Fibroblast of skin of right biceps (primary cell): Measurements from ENCODE around the gene CCDC88B.
"Not testable (repeated sequence)": the region's sequence is repeated elsewhere in the genome, so short reads cannot be mapped to it uniquely, and the experiment has no call there.

Experiments
- DNase-seq: peaks from one replicate; pipeline ENCODE4 v3.0.0-alpha.2; 2013

CCDC88B gene

GRCh38 chr11:64305691-64306562 is 34.1 kb upstream of the CCDC88B start:
- DNase-seq, result peak; percentile 58

DNA sequence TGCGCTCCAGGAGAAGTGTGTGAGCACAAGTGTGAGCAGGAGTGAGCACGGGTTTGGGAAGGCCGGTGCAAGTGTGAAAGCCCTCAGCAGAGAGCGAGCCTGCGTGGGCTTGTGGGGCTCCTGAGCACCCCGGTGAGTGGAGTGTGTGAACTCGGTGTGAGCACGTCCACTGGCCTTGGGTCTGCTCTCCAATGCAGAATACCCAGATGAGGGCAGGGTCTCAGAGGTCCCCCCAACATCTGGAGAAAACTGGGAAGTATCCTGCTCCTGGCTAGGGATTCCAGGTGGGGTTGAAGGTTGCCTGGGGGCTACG is 33.5 kb upstream of the CCDC88B start:
- DNase-seq, result no peak

DNA sequence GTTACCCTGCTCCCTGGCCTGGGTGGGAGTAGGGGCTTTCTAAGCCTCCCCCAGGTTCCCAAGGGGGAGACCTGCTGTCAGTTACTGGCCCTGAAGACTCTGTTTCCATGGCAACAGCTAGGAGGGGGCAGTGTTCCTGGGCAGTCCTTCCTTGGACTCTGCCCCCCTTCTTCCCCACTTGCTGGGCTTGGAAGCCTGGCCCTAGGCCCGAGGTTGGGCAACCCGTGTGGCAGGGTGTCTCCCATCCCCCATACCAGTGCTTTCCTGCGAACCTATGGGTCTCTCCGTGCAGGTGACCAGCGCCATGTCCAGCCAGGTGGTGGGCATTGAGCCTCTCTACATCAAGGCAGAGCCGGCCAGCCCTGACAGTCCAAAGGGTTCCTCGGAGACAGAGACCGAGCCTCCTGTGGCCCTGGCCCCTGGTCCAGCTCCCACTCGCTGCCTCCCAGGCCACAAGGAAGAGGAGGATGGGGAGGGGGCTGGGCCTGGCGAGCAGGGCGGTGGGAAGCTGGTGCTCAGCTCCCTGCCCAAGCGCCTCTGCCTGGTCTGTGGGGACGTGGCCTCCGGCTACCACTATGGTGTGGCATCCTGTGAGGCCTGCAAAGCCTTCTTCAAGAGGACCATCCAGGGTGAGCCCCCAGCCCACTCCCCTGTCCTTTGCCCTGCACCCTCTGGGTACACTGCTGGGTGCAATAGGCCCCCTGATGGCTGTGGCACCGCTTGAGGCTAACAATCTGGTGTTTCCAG is 33.0 kb upstream of the CCDC88B start:
- DNase-seq, result no peak

DNA sequence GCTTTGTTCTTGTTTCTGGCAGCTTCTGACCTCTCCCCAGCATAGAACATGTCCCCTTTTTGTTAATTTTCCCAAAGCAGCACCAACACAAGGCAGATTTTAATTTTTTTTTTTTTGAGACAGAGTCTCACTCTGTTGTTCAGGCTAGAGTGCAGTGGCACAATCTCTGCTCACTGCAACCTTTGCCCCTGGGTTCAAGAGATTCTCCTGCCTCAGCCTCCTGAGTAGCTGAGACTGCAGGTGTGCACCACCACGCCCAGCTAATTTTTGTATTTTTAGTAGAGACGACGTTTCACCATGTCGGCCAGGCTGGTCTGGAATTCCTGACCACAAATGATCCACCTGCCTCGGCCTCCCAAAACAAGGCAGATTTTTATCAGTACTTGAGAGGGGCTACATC is 32.2 kb upstream of the CCDC88B start:
- not testable (repeated sequence) for DNase-seq

GRCh38 chr11:64312947-64313346 is 27.1 kb upstream of the CCDC88B start:
- no peak for DNase-seq

DNA sequence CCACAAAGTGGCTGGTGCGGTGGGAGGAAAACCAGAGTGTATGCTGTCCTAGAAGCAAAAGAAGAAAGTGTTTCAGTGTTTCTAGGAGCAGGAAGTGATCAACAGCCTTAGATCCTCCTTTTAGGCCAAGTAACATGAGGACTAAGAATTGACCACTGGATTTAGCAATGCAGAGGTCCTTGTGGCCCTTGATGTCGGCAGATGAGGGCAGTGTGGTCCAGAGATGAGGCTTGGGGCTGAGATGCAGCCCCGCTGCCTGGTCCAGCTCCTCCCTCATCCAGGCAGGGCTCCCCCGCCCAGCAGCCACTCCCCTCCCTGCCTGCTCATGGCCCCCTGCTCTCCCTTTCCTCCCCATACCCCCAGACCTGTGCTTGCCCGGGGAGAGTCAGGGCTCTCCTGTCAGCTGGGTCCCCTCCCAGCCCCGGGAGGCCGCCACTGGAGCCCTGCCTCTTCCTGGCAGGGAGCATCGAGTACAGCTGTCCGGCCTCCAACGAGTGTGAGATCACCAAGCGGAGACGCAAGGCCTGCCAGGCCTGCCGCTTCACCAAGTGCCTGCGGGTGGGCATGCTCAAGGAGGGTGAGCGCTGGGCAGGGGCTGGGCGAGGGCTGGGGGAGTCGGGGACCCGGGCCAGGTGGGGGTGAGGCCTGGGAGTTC is 26.4 kb upstream of the CCDC88B start:
- no peak for DNase-seq

- DNase-seq, result no peak
Measured at GRCh38 chr11:64314146-64314804, 25.7 kb upstream of the CCDC88B start.

- DNase-seq, result no peak
Measured at GRCh38 chr11:64314805-64315561, 25.0 kb upstream of the CCDC88B start.

DNA sequence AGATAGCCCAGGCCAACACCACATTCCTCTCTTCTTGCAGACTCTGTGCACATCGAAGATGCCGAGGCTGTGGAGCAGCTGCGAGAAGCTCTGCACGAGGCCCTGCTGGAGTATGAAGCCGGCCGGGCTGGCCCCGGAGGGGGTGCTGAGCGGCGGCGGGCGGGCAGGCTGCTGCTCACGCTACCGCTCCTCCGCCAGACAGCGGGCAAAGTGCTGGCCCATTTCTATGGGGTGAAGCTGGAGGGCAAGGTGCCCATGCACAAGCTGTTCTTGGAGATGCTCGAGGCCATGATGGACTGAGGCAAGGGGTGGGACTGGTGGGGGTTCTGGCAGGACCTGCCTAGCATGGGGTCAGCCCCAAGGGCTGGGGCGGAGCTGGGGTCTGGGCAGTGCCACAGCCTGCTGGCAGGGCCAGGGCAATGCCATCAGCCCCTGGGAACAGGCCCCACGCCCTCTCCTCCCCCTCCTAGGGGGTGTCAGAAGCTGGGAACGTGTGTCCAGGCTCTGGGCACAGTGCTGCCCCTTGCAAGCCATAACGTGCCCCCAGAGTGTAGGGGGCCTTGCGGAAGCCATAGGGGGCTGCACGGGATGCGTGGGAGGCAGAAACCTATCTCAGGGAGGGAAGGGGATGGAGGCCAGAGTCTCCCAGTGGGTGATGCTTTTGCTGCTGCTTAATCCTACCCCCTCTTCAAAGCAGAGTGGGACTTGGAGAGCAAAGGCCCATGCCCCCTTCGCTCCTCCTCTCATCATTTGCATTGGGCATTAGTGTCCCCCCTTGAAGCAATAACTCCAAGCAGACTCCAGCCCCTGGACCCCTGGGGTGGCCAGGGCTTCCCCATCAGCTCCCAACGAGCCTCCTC is 24.1 kb upstream of the CCDC88B start:
- not testable (repeated sequence) for DNase-seq

DNA sequence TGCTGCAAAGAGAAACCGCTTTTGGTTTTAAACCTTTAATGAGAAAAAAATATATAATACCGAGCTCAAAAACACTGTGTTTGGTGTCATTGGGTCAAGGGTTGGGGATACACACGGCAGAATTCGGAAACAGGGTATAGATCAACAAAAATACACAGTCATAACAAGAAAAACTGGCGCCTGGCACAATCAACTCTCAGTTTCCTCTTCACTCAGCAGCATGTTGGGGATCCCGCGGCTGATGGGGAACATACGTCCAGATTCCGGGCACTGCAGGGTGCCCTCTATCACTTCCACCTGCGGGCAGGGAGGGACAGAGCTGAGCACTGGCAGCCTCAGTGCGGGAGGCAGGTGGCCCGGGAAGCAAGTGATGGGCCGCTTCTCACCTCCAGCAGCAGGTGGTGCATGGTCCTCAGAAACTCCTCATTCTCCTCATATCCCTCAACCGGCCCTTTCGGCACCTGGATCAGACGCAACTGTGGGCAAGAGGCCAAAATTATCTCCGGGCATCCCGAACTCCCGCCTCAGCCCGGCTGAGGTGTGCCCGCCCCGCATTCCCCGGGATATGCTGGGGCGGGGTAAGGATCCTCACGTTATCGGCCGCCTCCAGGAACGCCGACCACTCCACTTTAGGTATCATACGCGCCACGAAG is 23.2 kb upstream of the CCDC88B start:
- no peak for DNase-seq

DNA sequence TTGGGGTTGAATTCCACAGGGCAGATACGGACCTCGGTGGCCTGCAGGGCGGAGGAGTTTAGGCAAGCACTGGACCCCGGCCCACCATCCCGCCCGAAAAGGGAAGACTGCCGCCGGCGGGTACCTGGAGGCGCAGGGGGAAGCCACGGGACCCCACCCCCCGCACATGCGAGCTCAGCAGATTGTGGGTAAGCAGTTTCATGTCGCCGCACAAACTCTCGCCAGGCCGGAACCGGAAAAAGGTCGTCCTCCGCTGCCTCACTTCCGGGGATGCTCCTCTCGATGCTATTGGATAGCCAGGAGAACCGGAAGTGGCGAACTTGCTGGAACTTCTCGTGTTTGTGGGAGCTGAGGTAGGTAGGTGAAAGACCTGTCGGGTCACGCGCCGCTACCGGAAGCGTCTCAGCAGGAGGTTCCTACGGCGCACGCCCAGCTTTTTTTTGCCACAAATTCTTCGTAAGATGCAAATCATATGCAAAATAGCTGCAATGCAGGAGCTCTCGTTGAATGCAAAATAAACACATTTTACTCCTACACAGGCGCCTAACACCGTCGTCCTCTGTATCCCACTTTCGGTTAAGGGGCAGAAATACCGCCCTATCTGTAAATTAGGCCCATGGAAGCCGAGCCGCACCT is 22.6 kb upstream of the CCDC88B start, which contains the start of gene TRMT112:
Gene TRMT112 (minus strand): TSS at position 235 of the 636 bp plus-strand sequence. CDS start 33 bp downstream, at position 202.
- peak; percentile 97 for DNase-seq

DNA sequence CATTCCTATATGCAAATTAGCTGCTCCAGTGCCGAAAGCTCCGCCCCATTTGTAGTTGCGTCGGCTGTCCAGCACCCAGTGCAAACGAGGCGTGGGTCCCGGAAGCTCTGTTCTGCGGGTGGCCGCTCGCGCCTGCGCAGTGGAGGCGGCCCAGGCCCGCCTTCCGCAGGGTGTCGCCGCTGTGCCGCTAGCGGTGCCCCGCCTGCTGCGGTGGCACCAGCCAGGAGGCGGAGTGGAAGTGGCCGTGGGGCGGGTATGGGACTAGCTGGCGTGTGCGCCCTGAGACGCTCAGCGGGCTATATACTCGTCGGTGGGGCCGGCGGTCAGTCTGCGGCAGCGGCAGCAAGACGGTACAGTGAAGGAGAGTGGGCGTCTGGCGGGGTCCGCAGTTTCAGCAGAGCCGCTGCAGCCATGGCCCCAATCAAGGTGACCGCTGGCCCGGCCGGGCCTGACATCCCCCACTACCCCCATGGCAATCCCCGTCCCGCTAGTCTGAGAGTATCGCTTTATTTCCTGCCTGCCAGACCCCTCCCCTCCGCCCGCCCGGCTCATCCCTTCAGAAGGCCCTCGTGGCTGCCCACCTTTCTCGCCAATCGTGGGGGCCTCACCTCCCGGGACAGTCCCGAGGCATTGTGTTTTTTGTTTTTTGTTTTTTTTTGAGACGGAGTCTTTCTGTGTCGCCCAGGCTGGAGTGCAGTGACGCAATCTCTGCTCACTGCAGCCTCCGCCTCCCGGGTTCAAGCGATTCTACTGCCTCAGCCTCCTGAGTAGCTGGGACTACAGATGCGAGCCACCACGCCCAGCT is 21.8 kb upstream of the CCDC88B start, which contains the start of gene PRDX5:
Gene PRDX5 (plus strand): TSS at position 161 of the 805 bp plus-strand sequence. CDS start 95 bp downstream, at position 256.
- DNase-seq, result peak; percentile 96

DNA sequence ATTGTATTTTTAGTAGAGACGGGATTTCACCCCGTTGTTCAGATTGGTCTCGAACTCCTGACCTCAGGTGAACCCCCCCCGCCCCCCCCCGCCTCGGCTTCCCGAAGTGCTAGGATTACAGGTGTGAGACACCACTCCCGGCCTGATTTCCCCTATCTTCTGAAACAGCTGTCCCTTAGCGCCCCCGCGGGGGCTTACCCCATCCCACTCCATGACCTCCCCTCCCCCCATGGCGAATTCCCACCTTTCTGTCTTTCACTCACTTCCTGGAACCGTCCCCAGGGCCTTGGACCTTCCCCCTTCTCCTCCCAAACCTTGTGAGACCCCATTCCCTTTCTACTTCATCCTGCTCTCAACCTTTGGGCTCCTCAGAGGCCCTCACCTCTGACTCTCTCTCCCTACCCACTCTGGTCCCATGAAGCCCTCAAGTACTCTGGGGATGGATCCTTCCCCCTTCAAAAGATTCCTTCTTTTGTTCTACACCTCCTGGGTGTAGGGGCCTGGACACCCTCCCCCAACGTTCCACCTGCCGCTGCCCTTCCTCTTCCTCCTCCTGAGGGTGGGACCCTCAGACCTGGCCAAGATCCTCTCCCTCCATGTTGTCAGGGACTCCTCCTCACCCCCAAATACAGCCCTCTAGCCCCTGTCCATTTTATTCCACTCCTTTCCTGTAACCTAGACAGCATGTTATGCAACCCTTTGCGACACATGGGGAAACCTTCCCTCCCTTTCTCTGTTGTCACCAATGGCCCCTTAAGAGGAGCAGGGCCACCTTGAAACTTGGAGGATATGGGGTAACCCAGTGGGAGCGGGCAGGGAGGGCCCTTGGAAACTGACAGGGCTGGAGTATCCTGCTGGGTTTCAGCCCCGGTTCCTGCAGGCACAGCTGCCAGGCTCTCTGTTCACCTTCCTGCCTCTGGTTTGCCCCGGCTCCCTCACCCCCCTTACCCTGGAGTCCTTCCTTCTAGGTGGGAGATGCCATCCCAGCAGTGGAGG is 20.9 kb upstream of the CCDC88B start:
- DNase-seq, result no peak

DNA sequence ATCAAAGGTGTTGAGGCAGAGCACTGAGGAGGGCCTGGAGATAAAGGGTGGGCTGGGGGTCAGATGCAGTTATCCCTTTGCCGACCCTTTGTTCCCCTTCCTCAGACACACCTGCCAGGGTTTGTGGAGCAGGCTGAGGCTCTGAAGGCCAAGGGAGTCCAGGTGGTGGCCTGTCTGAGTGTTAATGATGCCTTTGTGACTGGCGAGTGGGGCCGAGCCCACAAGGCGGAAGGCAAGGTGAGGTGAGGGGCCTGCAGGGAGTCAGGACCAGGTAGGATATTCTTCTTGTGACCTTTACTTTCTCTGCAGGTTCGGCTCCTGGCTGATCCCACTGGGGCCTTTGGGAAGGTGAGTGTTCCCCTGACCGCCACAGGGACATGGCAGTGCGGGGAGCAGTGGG is 19.4 kb upstream of the CCDC88B start:
- DNase-seq, result no peak

- DNase-seq, result no peak
Measured at GRCh38 chr11:64321026-64321425, 19.0 kb upstream of the CCDC88B start.

DNA sequence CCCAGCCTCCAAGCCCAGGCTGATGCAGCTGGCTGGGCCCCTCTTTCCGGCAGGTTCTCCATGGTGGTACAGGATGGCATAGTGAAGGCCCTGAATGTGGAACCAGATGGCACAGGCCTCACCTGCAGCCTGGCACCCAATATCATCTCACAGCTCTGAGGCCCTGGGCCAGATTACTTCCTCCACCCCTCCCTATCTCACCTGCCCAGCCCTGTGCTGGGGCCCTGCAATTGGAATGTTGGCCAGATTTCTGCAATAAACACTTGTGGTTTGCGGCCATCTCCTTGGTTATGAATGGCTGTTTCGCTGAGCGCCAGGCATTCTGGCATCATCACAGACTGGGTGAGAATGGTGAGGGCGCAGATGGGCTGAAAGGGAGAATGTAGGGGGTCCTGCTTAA is 18.5 kb upstream of the CCDC88B start:
- no peak for DNase-seq

- DNase-seq, result no peak
Measured at GRCh38 chr11:64322925-64323260, 17.1 kb upstream of the CCDC88B start.

DNA sequence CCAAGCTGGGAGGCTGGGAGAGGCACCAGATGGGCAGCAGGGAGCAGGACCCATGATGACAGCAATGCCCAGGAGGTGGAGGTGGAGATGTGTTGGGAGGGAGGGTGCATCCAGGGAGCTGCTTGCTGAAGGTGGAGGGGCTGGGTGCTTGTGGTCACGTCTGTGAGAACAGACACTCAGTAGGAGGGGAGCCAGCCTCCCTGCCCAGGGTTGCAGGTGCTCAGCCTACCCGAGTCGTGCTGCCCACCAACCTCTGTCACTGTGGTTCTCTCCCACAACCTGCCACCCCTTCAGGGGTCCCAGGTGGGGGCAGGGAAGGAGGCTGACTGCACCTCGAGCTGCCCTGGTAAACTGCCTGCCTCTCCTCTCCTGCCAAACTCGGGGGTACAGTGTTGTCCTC is 16.6 kb upstream of the CCDC88B start:
- DNase-seq, result no peak
